Uterus (tissue), 2 donors: ENCODE data around the gene TSNAXIP1.
A peak's percentile ranks its signal among the peaks of the same experiment; 100 is the strongest.

Source experiments
- POLR2A ChIP-seq, 2 donors: fragments of 450-650 bp; IDR thresholded peaks; one replicate each; pipeline ENCODE4 v1.6.1; 2016; ENCODE audit warnings: antibody characterized with exemption in 2 of 2, mild to moderate bottlenecking in 1 of 2, moderate library complexity in 1 of 2
- TF ChIP-seq, protein P1 (sequence below), 4 experiments: fragments of 200-600 bp in 2 of 4; fragments of 450-650 bp in 2 of 4; sonication (generic) in 2 of 4; IDR thresholded peaks; one replicate each; pipeline ENCODE4 v1.5.1; 2016 to 2019; ENCODE audit warnings: antibody characterized with exemption in 4 of 4, mild to moderate bottlenecking in 2 of 4, moderate library complexity in 1 of 4

DNA sequence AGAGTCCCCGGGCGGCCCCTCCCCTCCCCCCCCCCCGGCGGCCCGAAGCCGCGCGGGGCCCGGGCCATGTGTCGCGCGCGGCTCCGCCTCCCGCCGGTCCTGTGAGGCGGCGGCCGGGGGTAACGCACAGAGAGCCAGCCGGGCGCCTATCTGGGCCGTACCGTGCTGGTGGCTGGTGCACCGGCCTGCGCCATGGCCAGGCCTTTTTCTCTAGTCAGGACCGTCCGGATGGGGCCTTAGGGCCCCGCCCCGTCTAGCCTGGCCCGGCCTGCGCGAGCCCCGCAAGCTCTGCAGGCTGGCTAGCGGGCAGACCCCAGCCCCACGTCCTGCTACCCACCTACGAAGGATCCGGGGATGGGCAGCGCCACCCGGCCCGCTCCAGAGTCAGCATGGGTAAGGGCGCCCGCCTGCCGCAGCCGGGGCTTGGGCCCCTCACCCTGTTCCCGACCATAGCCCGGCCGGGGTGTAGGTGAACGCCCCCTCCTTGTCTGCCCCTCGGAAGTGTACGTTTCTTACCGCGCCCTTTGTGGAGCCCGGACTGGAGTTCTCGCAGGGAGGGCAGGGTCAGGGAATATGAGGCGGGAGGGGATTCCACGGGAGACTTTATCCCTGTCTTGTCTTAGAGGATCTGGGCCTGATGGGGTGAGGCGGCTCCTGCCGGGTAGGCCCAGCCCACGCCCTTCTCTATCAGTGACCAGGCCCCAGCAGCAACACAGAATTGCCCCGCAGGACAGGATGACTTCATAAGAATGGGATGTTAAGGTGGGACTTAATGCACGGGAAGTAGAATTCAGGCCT, 40.6 kb downstream of the TSNAXIP1 start, which contains the start of gene CENPT:
- TF ChIP-seq, protein P1, sequence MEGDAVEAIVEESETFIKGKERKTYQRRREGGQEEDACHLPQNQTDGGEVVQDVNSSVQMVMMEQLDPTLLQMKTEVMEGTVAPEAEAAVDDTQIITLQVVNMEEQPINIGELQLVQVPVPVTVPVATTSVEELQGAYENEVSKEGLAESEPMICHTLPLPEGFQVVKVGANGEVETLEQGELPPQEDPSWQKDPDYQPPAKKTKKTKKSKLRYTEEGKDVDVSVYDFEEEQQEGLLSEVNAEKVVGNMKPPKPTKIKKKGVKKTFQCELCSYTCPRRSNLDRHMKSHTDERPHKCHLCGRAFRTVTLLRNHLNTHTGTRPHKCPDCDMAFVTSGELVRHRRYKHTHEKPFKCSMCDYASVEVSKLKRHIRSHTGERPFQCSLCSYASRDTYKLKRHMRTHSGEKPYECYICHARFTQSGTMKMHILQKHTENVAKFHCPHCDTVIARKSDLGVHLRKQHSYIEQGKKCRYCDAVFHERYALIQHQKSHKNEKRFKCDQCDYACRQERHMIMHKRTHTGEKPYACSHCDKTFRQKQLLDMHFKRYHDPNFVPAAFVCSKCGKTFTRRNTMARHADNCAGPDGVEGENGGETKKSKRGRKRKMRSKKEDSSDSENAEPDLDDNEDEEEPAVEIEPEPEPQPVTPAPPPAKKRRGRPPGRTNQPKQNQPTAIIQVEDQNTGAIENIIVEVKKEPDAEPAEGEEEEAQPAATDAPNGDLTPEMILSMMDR (IDR thresholded peaks at IDR 0.05) = peak in 1 of 4 experiments; percentile 7
- TF ChIP-seq POLR2A (IDR thresholded peaks at IDR 0.05) = no peak
